ENCODE results near the gene MMP23B.

- TF ChIP-seq CTCF (IDR thresholded peaks at IDR 0.05) = no peak
- no peak for TF ChIP-seq POLR2A (IDR thresholded peaks at IDR 0.05)
Observed at GRCh38 chr1:1598720-1599029, 33.3 kb upstream of the MMP23B start.
